ENCODE data around the gene ASTN1.

ASTN1 gene

DNA sequence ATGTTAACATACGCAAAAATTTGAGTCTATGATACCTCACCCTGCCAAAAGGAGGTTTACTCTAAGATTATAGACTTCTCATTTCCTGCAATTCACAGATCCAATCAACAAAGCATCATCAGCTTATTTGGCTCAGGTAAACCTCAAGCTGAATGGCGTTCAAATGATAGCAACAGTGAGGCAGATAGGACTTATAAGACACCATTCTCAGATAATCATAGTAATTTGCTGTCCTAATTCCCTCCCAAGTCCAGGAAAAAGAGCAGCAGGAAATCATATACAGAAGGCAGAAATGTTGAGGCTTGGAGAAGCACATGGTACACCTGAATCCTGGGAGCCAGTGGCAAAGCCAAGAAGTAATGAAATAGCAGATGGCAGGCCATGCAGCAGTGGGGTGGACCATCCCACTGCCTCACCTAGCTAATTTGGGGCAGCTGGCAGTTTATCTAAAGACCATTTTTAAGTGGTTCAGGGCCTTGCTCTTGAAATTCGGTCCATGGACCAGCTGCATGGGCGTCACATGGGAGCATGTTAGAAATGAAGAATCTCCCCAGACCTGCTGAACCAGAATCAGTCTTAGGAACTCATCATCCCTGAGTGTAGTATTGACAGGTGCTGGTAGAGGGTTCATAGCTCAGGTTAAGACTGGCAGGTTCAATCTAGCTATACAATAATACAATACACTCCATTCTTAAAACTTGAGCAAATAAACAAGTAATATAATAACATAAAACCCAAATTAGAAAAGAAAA is 57.7 kb downstream of the ASTN1 start:
- DNase-seq (ENCODE audit: extremely low read depth, low read depth), result no peak

DNA sequence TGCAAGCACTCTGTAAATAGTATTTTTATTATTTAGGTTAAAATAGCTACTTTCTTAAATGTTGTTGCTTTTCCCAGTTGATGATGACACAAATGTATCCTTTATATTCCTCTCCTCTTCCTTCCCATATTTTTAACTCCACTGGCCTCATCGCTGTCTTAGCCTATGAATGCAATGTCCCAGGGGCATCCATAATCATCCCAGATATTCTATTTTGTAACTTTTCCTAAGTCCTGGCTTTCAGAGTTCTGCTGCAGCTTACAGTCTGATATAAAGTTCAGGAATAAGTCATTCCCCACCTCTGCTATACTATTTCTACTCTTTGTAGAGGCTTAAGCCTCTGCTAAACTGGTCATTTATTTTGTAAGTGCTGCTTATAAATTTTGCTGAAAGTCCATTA is 58.3 kb downstream of the ASTN1 start:
- no peak for DNase-seq (ENCODE audit: extremely low read depth, low read depth)

More for the DNA sequence above, 57.7 kb downstream of the ASTN1 start:
- TF ChIP-seq, protein P1, sequence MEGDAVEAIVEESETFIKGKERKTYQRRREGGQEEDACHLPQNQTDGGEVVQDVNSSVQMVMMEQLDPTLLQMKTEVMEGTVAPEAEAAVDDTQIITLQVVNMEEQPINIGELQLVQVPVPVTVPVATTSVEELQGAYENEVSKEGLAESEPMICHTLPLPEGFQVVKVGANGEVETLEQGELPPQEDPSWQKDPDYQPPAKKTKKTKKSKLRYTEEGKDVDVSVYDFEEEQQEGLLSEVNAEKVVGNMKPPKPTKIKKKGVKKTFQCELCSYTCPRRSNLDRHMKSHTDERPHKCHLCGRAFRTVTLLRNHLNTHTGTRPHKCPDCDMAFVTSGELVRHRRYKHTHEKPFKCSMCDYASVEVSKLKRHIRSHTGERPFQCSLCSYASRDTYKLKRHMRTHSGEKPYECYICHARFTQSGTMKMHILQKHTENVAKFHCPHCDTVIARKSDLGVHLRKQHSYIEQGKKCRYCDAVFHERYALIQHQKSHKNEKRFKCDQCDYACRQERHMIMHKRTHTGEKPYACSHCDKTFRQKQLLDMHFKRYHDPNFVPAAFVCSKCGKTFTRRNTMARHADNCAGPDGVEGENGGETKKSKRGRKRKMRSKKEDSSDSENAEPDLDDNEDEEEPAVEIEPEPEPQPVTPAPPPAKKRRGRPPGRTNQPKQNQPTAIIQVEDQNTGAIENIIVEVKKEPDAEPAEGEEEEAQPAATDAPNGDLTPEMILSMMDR (IDR thresholded peaks at IDR 0.05; ENCODE audit: low read depth, low read length), result no peak

DNA sequence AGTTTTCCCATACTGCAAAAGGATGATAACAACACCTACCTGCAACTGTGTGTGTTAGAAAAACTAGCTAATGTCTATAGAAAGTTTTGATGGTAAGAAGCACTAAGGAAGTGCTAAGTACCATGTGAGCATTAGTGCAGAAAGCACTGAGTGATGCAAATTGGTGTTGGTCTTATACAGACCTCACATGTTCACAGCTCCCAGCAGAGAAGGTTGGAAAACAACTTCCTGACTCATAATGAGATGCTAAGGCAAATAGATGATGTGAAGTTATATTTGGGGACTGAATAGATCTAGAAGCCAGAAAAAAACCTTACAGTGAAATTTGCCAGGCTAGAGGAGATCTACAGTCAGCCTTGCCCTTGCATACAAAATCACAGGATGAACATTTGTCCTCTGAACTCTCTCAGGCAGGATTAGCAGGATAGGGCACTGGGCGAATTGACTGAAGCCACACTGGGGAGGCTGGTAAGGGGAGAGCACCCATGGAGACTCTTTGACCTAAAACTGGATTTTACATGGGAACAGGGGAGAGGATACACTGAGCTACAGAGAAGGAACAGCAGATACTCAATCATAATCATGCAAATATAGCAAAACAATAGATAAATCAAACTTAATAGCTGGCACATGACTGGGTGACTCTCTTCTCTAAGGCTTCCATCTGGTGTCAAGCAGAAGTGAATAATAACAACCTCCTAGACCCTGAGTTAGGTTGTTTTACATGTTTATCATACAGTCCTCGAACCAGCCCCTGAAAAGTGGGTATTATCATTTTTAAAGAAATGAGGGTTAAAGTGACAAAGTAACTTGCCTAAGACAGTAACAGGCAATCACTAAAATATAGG is 61.3 kb downstream of the ASTN1 start:
- TF ChIP-seq, protein P1 (IDR thresholded peaks at IDR 0.05; ENCODE audit: low read depth, low read length), result no peak
- DNase-seq (ENCODE audit: extremely low read depth, low read depth), result no peak

More for the DNA sequence above, 58.3 kb downstream of the ASTN1 start:
- TF ChIP-seq, protein P1 (IDR thresholded peaks at IDR 0.05; ENCODE audit: low read depth, low read length), result no peak

- no peak for DNase-seq (ENCODE audit: extremely low read depth, low read depth)
- TF ChIP-seq, protein P1 (IDR thresholded peaks at IDR 0.05; ENCODE audit: low read depth, low read length), result no peak
Measured at GRCh38 chr1:177092001-177092400, 72.5 kb downstream of the ASTN1 start.

DNA sequence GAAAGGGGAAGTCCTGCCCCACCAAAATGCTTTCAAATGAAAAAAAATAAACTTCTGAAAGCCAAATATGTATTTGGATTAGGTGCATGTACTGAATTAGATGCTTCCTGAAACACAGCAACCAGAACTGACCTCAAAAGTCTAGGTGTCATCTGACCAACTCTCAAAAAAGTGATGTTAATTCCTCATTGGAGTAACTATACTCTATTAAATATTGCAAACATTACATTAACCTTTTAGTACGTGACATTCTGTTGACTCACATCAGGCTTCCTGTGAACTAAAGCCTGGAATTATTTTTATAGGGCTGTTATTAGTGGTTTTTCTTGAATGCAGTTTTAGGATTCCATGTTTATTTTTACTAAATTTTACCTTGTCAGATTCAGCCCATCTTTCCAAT is 73.5 kb downstream of the ASTN1 start:
- DNase-seq (ENCODE audit: extremely low read depth, low read depth), result no peak
- TF ChIP-seq, protein P1 (IDR thresholded peaks at IDR 0.05; ENCODE audit: low read depth, low read length), result no peak

DNA sequence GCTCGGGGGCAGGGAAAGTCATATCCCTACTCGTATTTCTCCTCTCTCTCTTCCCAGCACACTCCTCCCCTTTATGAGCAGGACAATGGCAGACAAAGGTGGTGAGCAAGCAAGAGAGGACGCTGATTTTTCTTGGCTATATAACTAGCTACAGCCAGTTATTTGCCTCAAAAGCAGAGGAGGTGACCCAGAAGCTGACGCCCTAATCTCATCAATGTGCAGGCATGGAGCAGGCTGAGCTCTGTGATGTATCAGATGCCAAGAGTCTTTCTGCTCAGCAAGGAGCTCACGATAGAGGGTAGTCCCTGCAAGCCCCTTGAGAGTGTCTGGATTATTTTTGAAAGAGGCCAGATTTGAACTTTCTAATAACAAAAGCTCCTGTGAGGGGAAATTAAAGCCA is 75.5 kb downstream of the ASTN1 start:
- no peak for DNase-seq (ENCODE audit: extremely low read depth, low read depth)
- TF ChIP-seq, protein P1 (IDR thresholded peaks at IDR 0.05; ENCODE audit: low read depth, low read length), result no peak

All from AG09319 (cell line).